HG02885 (cell line): Measurements from ENCODE around the gene MCTP1.

Source experiments
- ATAC-seq: cut with Tn5 transposase; IDR thresholded peaks from one replicate; pipeline ENCODE4 v1.9.1; 2021; ENCODE audit warnings: mild to moderate bottlenecking; ENCODE audit not compliant: unreplicated experiment, poor library complexity

MCTP1 gene

DNA sequence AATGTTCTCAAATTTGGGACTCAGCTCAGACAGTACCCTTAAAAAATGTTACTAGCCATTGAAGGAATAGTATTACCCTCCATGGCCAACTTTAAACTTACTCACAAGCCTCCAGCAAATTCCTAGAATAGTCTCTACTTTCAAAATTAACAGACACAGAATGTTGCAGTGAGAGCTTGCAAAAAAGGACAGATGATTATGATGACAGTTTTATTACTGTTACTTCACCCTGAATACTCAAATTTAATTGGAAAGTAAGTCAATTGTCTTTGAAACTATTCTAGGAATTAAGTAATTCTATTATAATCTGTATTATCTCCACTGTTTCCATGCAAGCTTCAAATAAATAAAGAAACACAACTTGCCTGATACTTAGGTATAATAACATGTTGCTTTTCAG is 378.1 kb downstream of the MCTP1 start:
- no peak for ATAC-seq

DNA sequence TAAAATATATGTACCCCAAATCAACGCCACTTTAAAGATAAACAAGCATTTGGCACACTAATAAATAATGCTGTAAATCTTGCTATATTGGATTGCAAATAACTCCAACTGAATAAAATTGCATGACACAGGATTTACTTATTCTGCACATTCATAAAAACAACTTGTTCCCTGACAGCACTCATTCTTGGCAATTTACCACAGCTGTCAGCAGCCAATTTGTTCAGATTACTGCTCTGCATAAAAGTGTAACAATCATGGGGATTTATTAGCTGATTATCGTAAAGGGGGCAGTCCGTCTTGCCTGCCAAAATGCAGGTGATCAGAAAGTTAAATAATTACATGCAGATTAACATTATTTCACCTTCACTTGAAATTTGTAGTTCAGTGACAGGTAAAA is 381.2 kb downstream of the MCTP1 start:
- ATAC-seq, result no peak

DNA sequence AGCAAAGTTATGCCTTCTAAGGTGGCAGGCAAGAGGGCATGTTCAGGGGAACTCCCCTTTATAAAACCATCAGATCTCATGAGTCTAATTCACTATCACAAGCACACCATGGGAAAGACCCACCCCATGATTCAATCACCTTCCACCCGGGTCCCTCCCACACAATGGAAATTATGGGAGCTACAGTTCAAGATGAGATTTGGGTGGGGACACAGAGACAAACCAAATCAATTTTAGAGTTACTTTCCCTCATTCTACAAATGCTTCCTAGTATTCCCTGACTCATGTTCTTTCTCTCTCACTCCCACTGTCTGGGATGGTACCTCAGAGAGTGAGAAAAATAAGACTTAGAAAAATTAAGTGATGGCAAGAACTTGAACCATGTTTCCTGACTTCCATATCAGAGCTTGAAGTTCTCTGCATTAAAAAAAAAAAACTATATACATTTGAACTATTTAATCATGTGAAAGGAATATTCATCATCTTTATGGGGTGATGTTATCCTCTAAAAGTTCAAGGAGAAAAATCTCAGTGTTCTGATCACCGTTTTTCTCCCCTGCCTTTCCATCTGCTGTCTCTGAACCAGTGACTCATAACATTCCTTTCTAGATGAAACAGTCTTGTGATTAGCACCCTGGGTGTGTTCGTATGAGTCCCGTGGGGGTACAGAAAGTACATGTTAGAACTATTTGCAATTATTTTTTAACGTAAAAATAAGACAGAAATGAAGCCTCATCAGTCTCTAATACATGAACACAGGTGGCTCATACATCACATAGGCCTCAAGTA is 383.5 kb downstream of the MCTP1 start:
- peak; percentile 95 for ATAC-seq

DNA sequence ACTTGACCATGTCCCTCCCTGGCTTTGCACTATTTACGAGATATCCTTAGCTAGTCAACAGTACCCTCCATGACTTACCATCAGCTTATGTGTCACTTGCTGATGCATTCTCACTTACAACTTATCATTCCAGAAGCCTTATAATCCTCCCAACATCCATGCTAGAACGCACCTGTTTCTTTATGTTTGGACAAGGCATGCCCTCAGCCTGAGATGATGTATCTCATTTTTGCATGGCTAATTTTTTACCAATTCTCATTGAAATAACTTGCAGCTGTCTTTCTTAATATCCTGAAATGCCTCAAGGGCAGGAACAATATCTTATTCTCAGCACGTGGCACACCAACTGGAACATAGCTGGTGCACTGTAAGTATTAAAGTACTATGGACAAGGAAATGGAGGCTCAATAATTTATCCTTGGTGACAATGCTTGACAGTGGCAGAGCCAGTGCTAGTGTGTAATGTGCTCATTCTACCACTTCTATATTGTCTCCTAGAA is 384.8 kb downstream of the MCTP1 start:
- no peak for ATAC-seq

DNA sequence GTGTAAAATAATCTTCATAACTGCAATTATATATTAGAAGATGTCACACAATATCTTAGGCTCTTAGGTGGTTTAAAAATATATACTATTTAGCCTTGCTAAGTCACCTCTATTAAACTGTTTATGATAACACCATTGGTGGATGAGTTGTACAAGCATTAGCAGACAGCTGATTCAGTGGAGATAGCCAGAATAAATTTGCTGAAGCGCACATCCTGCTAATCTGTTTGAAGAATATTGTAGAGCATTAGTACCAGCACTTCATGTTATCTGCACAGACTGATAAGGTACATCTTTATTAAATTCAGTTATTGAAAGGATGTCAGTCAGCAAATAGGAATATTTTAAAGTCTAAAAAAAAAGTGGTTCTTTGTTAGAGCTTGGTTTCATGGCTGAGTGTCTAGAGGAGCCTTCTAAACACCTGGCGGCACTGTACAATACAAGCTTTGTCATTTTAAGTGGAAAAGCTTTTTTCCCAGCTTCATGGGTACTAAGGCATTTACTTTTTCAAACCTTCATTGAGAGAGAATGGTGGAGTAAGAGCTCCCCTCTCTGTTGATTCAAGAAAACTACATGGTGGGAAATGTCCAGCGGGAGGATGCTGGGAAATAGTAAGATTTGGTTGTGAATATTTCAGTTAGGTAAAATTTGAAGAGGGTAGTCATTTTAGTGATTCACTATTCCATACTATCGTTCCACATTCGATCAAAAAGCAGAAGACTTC is 391.3 kb downstream of the MCTP1 start:
- ATAC-seq, result no peak

DNA sequence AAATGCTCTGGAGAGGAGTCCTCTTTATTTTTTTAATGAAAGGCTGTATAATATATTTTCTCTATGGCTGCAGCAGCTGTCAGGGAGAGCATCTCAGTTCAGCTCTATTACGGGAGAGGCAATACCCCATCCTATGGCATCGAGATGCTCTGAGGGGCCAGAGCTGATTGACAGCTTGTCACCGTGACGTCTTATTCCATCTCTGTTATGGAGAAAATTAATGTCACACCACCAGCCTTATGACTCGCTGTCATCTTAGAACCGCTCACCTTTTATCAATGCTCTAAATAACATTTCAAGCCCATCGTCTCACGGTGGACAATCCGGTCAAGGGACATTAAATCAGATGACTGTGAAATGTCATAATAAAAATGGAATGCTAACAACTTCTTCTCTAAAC is 392.9 kb downstream of the MCTP1 start:
- ATAC-seq, result no peak

DNA sequence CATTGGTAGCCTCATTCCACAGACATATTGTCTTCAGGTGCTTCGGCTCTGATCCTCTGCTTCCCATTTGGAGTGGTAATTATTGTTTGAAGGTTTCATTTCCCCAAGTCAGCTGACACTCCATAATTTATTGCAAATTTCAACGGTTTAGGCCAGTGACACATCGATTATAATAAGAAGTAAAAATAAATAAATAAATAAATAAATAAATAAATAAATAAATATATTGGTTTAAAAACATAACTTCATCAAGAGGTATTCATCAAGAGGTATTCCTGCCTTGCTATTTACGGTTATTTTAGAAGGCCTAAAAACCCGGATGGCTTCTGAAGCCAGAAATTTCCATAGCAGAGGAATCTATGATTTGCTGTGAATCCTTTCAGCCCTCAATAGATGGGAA is 393.3 kb downstream of the MCTP1 start:
- ATAC-seq, result no peak

DNA sequence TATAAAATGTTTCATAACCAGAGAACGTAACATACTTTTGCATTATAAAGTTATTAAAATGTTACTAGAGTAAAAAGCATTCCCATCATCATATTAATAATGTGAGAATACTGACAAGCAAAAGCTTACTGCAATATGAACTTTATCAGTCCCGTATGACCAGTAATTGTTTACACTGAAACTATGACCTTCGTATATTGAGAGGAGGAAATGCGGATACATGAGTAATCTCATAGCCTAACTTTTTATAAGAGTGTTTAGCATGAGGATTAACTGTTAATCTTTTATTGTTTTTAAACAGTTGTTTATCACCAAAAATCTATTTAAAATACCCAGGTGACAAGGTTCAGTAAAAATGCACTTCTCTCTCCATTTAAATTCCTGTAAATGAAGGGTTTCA is 394.0 kb downstream of the MCTP1 start:
- ATAC-seq, result no peak

DNA sequence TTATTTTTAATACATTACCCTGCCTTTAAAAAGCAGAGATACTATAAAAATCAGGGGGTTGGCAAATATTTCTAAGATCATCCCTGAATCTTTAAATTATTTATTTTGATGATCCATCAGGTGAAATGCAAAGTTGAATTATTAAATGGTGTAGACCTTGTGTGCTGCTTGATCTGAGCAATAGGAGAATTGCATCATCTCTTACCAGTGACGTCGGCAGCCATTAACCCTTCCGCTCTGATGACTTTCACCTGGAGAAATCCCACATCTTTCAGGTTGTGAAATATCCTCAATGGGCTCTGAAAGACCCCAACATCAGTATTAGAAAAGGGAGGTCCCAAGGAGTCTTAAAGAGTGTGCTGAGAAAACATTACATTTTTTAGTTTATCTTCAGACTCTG is 396.2 kb downstream of the MCTP1 start:
- ATAC-seq, result no peak

DNA sequence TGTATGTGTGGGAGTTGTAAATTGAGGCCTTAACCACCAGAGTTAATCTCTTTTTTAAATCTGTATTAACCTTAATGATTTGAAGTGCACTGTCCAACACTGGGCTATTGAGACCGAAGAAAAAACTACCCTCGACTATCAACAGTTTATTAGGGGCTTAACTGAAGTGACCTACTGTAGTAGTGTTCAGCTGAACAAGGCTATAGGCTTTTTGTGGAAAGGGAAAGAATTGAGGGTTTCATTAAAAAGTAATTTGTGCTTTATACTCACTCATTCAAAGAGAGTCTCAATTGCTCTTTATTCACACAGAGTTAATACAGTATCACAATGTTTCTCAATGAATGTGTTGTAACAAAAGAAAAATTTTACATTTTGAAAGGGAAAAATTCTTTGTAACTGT is 399.0 kb downstream of the MCTP1 start:
- no peak for ATAC-seq

DNA sequence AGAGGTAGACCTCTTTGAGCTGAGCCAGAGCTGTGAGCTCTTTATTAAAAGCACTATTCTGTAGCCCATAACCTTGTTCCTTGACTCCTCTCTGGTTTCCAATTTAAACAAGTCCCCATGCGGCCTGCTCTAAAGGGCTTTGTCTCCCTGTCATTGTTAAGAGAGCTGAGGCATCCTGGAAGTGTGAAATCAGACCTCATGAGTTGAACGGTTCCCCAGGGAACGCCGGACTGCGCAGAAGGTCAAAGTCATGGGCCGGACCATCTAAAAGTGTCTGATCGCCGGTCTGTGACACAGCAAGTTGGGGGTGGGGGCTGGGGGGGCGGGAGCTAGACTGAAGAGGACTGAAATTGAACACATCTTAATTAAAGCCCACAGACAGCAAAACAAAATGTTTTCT is 400.6 kb downstream of the MCTP1 start:
- ATAC-seq, result no peak

DNA sequence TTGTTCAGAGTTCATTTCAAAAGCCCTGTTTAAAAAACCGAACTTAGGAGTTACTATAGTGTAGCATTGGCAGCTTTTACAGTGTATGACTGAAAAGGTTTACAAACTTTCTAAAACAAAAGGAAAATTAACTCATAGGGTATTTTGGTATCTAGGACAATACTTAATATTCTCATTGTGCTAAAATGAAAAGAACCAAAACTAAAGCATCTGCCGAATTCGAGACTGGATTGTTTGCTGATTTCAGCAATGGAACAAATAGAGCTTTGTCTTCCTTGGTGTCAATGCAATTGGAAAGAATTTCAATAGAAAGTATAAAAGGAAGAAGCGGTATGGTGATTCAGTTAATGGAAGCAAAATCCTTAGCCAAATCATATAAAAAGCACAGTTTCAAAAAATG is 412.4 kb downstream of the MCTP1 start:
- no peak for ATAC-seq

DNA sequence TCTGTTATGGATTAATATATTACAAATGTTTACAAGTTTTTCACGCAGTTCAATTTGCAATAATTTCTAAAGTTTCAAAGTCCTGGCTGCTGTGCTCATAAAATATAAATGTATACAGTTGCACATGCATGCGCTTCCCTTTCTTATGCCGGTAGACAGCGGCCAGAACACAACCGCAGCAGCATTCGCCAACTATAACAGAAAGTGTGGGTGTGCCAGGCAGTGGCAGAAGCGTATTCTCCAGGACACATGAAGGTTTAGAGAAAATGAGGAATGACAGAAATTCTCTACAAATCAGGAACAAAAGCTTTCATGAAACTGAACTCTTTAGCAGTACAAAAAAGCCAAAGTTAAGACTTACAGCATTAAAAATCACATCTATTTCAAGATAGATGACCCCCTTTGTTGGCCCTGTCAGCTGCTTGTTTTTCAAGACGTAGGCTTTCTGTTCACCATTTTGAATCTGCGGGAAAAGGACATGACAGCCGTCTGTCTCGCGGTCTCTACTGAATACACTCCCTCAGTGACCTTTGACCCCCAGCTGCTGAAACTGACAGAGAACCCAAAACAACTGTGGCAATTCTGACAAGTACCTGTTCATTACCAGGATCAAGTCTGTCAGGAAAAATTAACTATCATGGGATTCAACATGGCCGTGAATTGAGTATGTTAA is 414.2 kb downstream of the MCTP1 start:
- ATAC-seq, result no peak

DNA sequence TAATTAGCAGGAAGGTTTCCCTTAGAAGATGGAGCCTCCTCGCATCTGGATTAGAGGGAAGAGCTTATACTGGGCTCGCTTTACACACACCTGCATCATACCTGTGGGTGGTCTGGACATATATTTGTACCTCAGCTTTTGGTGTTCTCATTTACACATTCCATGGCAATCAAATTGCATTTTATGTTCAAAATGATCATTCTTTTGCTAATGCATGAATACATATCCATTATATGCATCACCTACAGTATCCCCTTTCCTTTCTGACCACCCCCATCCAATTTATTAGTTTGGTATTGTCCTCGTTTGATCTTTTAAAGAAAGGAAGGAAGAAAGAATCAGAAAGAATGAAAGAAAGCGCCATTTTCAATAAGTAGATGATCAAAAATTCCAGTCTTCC is 415.0 kb downstream of the MCTP1 start:
- no peak for ATAC-seq

DNA sequence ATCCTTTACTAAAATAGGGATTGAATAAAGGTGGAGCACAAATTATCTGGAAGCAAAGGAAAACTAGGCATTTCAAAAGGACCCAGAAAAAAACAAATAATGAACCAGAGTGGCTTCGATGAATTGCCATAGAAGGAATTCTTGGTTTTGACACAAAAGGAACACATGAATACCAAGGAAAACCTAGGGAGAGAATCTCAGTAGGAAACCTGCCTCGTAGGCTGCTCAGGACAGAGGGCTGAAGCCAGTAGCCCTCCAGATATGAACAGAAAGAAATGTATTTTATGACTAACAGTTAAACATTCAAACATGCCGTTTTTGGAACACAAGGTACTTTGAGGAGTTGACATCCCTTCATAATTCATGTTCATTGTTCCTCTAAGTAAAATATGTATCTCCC is 420.9 kb downstream of the MCTP1 start:
- ATAC-seq, result no peak

DNA sequence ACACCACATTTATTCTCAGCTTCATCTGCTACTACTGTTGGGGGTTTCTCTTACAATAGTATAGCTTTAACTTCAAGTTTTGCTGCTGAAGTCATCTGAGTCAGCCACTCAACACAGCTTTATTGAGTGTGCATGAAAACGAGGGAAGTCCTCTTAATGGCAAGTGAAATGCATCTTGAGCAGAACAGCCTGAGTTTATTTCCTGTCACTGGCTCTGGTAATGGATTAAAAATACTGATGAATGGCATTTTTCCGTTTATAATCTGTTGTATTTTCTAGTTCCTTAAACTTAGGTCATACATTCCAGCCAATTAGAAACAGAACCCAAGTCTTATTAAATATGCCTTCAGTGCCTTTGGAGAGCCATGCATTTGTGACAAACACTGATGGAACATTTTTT is 427.8 kb downstream of the MCTP1 start:
- ATAC-seq, result no peak

DNA sequence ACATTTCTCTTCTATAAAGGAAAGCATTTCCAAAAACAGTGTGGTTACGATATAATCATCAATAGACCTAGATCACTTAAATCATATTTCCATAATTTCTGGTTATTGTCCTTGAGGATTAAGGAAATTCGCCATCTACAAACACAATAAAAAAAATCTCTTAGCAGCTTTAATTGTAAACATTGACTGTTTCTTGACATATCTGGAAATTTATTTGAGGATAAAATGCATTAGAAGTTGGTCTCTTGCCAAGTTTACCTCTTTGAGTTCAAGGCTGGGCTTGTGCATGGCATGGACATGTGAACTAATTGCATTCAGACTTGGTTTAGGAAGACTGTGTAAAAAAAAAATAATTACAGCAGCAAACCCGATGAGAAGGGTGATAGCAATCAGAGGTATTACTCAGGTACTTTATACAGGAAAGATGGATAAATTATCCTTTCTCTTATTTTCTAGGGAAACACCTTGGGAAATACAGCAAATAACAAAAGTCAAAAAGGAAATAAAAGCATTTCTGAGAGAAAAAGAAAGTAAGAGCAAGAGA is 428.6 kb downstream of the MCTP1 start:
- ATAC-seq, result no peak

DNA sequence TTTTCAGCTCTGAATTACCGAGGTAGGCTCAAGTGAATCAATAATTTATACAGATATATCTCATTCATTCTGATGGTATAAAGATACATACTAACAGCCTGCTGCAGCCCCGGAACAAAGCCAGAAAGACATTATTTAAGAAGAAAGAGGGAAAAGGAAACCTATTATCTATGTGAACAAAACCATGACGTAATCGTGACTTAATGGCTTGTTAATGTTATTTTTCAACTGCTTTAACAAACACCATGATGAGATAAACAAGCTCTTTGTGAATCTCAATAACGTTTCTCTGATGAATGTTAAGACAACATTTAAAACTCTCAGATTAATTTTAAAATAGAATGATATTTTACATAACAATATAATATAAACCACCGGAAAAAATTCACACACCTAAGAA is 429.4 kb downstream of the MCTP1 start:
- ATAC-seq, result no peak

DNA sequence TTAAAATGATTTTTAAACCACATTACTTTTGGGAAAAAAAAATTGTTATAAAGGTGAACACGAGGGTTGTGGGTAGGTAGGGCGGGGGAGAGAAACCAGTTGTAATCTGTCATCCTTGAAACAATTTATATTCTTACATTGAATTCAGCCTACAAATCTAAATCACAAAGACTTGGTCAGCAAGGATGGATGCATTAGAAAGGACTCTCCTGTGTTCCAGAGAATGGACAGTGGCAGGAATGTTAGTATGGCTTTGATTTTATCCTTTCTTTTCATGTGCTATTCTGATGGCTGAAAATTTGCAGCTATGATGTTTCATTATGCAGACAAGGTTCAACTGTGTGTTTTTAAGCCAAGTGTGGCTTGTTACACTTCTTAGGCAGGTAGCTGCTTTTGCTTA is 431.8 kb downstream of the MCTP1 start:
- ATAC-seq, result no peak

DNA sequence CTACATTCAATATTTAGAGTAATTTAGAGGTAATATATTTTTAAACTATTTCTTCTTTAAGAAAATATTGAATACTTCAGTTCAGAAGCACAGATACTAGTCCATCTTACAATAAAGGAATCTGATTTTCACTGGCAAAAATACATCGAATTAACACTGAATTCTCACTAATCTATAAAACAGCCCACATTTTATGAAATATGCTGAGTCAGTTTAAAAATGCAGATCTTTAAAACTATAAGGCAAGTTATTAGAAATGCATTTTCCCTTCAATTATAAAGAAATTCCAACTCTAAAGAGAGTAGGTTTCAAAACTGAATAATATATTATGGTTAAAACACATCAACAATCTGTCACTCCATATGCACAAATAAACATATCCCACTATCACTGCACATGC is 433.9 kb downstream of the MCTP1 start:
- no peak for ATAC-seq
